GM12878 (cell line): ENCODE data around the gene SNX4. TPM values are rescaled to one million over a fixed set of nuclear protein-coding genes. Genes with fewer than 3 reads are reported as not detected.

Source experiments
- ATAC-seq: fragments of 200-7000 bp; cut with Tn5 transposase; 3 replicates; pipeline ENCODE4 v1.9.1; 2020; ENCODE audit warnings: mild to moderate bottlenecking, moderate library complexity
- BruUV-seq: library from RNA; stranded (reverse); fragments of 400-500 nt; replicated peaks from 2 replicates; lab custom pipeline; 2021; lab: Mats Ljungman, UMichigan
- CTCF ChIA-PET: fragments of 300-600 bp; sonication (Branson Sonifier 250); formaldehyde crosslinking; extraction: SDS; loops from one replicate; lab custom pipeline; 2021; ENCODE audit warnings: inconsistent platforms; lab: Yijun Ruan, JAX
- POLR2A ChIA-PET: fragments of 350-600 bp; formaldehyde crosslinking; extraction: SDS; loops from one replicate; lab custom pipeline; 2021; ENCODE audit warnings: inconsistent platforms; lab: Charles Lee
- RAD21 ChIA-PET: fragments of 300-600 bp; sonication (Branson Sonifier 250); formaldehyde crosslinking; loops from one replicate; lab custom pipeline; 2023; ENCODE audit warnings: antibody characterized with exemption; ENCODE audit not compliant: unreplicated experiment; lab: Charles Lee
- SMC1A ChIA-PET: fragments of 300-600 bp; sonication (Branson Sonifier 250); formaldehyde crosslinking; loops from one replicate; lab custom pipeline; 2023; ENCODE audit not compliant: unreplicated experiment, uncharacterized antibody; lab: Charles Lee
- DNase-seq: peaks from one replicate; pipeline ENCODE4 v3.0.0-alpha.2; 2011; ENCODE audit warnings: low read depth, low spot score
- FAIRE-seq: peaks from 3 replicates; lab custom pipeline; 2011; peaks lifted over from hg19 to GRCh38; lab: Jason Lieb, UNC
- H2AFZ ChIP-seq: 2 replicates; pipeline ENCODE4 v1.6.0; 2011; ENCODE audit warnings: low read depth, low read length, control low read depth; ENCODE audit not compliant: control insufficient read depth
- H3K27ac ChIP-seq: 2 replicates; pipeline ENCODE4 v1.5.1; 2011; ENCODE audit warnings: control low read depth; ENCODE audit not compliant: control insufficient read depth, insufficient read depth
- H3K27me3 ChIP-seq, 2 experiments: replicated peaks in 1 of 2; 2 replicates each; pipeline versions ENCODE4 v1.6.0 to v1.6.1; 2011; ENCODE audit warnings: low read length in 1 of 2; ENCODE audit not compliant: control insufficient read depth in 2 of 2, insufficient read depth in 2 of 2
- H3K36me3 ChIP-seq, 2 experiments: 2 replicates each; pipeline ENCODE4 v1.5.1; 2011; ENCODE audit warnings: low read length in 1 of 2; ENCODE audit not compliant: control insufficient read depth in 2 of 2, insufficient read depth in 2 of 2
- H3K4me1 ChIP-seq: 2 replicates; pipeline ENCODE4 v1.6.1; 2011; ENCODE audit warnings: mild to moderate bottlenecking, low read length, moderate library complexity, mixed read lengths; ENCODE audit not compliant: control insufficient read depth, insufficient read depth
- H3K4me2 ChIP-seq: 2 replicates; pipeline ENCODE4 v1.6.0; 2011; ENCODE audit warnings: control low read depth; ENCODE audit not compliant: control insufficient read depth, insufficient read depth
- H3K4me3 ChIP-seq: fragments of 200-600 bp; sonication (generic); 2 replicates; pipeline ENCODE4 v1.5.1; 2016
- H3K79me2 ChIP-seq: 2 replicates; pipeline ENCODE4 v1.6.0; 2011; ENCODE audit warnings: low read length; ENCODE audit not compliant: control insufficient read depth, insufficient read depth
- H3K9ac ChIP-seq: 2 replicates; pipeline ENCODE4 v1.8.0; 2011; ENCODE audit warnings: low read length, control low read depth, mixed read lengths; ENCODE audit not compliant: control insufficient read depth, insufficient read depth
- H3K9me3 ChIP-seq: replicated peaks from 3 replicates; pipeline ENCODE4 v1.5.1; 2011; ENCODE audit warnings: mild to moderate bottlenecking, low read length; ENCODE audit not compliant: control insufficient read depth, insufficient read depth
- H4K20me1 ChIP-seq: 2 replicates; pipeline ENCODE4 v1.6.0; 2011; ENCODE audit not compliant: control insufficient read depth, insufficient read depth
- BRCA1 ChIP-seq: IDR thresholded peaks from 2 replicates; pipeline ENCODE4 v1.6.1; 2011; ENCODE audit warnings: low read depth, low read length, improper control_type of control experiment
- GATAD2B ChIP-seq: fragments of 450-650 bp; conservative IDR thresholded peaks from 2 replicates; pipeline ENCODE4 v1.6.1; 2017; ENCODE audit warnings: low read depth, mild to moderate bottlenecking, moderate library complexity
- HDGF ChIP-seq: fragments of 450-650 bp; IDR thresholded peaks from 2 replicates; pipeline ENCODE4 v1.6.1; 2016; ENCODE audit warnings: antibody characterized with exemption
- JUND ChIP-seq: IDR thresholded peaks from 2 replicates; pipeline ENCODE4 v1.6.1; 2012; ENCODE audit warnings: low read depth, mild to moderate bottlenecking, low read length, improper control_type of control experiment, moderate library complexity
- NKRF ChIP-seq: fragments of 450-650 bp; conservative IDR thresholded peaks from 2 replicates; pipeline ENCODE4 v1.6.1; 2017; ENCODE audit warnings: mild to moderate bottlenecking, moderate library complexity
- POU2F2 ChIP-seq: IDR thresholded peaks from 3 replicates; pipeline ENCODE4 v1.6.1; 2011; ENCODE audit warnings: low read depth, mild to moderate bottlenecking, low read length, borderline replicate concordance
- RFX5 ChIP-seq: IDR thresholded peaks from 2 replicates; pipeline ENCODE4 v1.6.1; 2011; ENCODE audit warnings: low read depth, low read length, improper control_type of control experiment
- SRF ChIP-seq, 2 experiments: IDR thresholded peaks; 2 replicates each; pipeline ENCODE4 v1.6.1; 2011; ENCODE audit warnings: low read depth in 2 of 2, low read length in 2 of 2, mild to moderate bottlenecking in 1 of 2, moderate library complexity in 1 of 2
- WRNIP1 ChIP-seq: IDR thresholded peaks from 2 replicates; pipeline ENCODE4 v1.6.1; 2011; ENCODE audit warnings: low read depth, low read length, improper control_type of control experiment, borderline replicate concordance
- ZNF274 ChIP-seq: IDR thresholded peaks from one replicate; pipeline ENCODE4 v1.8.0; 2011; ENCODE audit not compliant: insufficient read length, insufficient read depth
- whole genome bisulfite sequencing: methylation state at CpG from one replicate; pipeline ENCODE4 v1.1.6; 2016; ENCODE audit warnings: low lambda C conversion rate; ENCODE audit not compliant: insufficient replicate concordance, insufficient coverage; ENCODE audit errors: missing lambda C conversion rate; 5-methylcytosine and 5-hydroxymethylcytosine counted together
- in situ Hi-C: fragments of 300-500 bp; cut with MboI; formaldehyde crosslinking; loops from 9 replicates; pipeline ENCODE4 v1.14.3; 2018; ENCODE audit warnings: mixed read lengths
- intact Hi-C: fragments of 100-400 bp; cut with micrococcal nuclease; formaldehyde crosslinking; loops from one replicate; pipeline ENCODE4 v1.14.2; 2022; ENCODE audit not compliant: unreplicated experiment
- polyA plus RNA-seq, 11 experiments: library from polyadenylated mRNA; depleted of rRNA in 4 of 11; unstranded in 6 of 11; stranded (reverse) in 5 of 11; fragments of >200 nt; fragmentation: Nextera tagmentation in 4 of 11; fragmentation: Illumina TruSeq in 1 of 11; extraction: Ambion mirVana in 4 of 11; extraction: Trizol in 1 of 11; gene quantifications; 1 replicate in 1 of 11; 2 replicates in 10 of 11; pipeline versions ENCODE4 v1.2.1 to v1.2.3, GENCODE V29; 2011 to 2016; ENCODE audit warnings: inconsistent platforms in 2 of 11, missing spikeins in 2 of 11, low read depth in 1 of 11
- total RNA-seq, 4 experiments: library from RNA; depleted of rRNA in 3 of 4; stranded (reverse); fragments of >200 nt in 3 of 4; fragmentation: Illumina TruSeq in 1 of 4; extraction: Trizol in 1 of 4; gene quantifications; 2 replicates each; pipeline versions ENCODE4 v1.2.1 to v1.2.3, GENCODE V29; 2013 to 2021

The SNX4 gene
- total and polyA plus RNA-seq, 10 of the 15 experiments (the other 5 are each of a cell fraction or from before 2014, with no cell fraction given): 33.4 to 94.5 (median 60.5) TPM

- TF ChIP-seq NKRF: no peak
Measured at GRCh38 chr3:125511420-125512118, 8.4 kb downstream of the SNX4 start (continued).

GRCh38 chr3:125507128-125507527, 12.9 kb downstream of the SNX4 start:
- TF ChIP-seq BRCA1 (no peak), GATAD2B (no peak), ZNF274 (no peak), JUND (no peak), SRF (IDR thresholded peaks at IDR 0.05; ENCODE audit: low read depth in 2 of 2, low read length in 2 of 2) (no peak), RFX5 (no peak), HDGF (no peak), POU2F2 (no peak), WRNIP1 (no peak)
- DNase-seq (no peak), ATAC-seq (no peak), FAIRE-seq (no peak)
- Histone ChIP-seq H3K27ac (no peak overlapping the region), H3K4me1 (no peaks in the 10 kb centered on the region), H3K4me2 (no peak overlapping the region), H3K4me3 (no peak overlapping the region), H3K27me3 (no peaks in the 10 kb centered on the region), H3K36me3 (peaks cover 4 to 16% of the 10 kb centered on the region in 2 experiments), H3K9ac (no peak overlapping the region), H3K9me3 (peaks cover 17% of the 10 kb centered on the region), H2AFZ (no peak overlapping the region), H4K20me1 (no peaks in the 10 kb centered on the region), H3K79me2 (peaks cover 36% of the 10 kb centered on the region)
- POLR2A ChIA-PET: interaction anchor here (0.6 to 0.7 kb wide), 3 partner anchors 9 to 264 kb away, joined by 3 to 4 read pairs (median 3); no protein-coding TSS in a partner anchor
- in situ Hi-C loops (no loop called here), intact Hi-C loops (no loop called here)
- SMC1A ChIA-PET: interaction anchor here (1.0 to 1.5 kb wide), 4 partner anchors 9 to 79 kb away, joined by 3 to 5 read pairs (median 4); no protein-coding TSS in a partner anchor
- TSS peak; percentile 6 for BruUV-seq
- 100% methylated on average over 3 of the region's 3 CpGs for WGBS
- CTCF ChIA-PET: interaction anchor here (1.2 to 1.3 kb wide), 2 partner anchors 9 to 78 kb away, joined by 3 to 7 read pairs; no protein-coding TSS in a partner anchor
- RAD21 ChIA-PET: no interaction called here
